Endodermal cell (in vitro differentiated cells): Measurements from ENCODE around the gene SLC19A1. TPM values are rescaled to one million over a fixed set of nuclear protein-coding genes. Genes with fewer than 3 reads are reported as not detected.
"Not testable (repeated sequence)": the region's sequence is repeated elsewhere in the genome, so short reads cannot be mapped to it uniquely, and the experiment has no call there.

Experiments
- DNase-seq: peaks from one replicate; pipeline ENCODE4 v3.0.0-alpha.2; 2017
- H3K27ac ChIP-seq: 2 replicates; pipeline ENCODE4 v1.5.1; 2013; ENCODE audit warnings: mild to moderate bottlenecking, low read depth, low read length, moderate library complexity
- H3K27me3 ChIP-seq: 2 replicates; pipeline ENCODE4 v1.6.1; 2013; ENCODE audit warnings: mild to moderate bottlenecking, low read length, moderate library complexity; ENCODE audit not compliant: insufficient read depth, control insufficient read depth, poor library complexity, severe bottlenecking
- H3K36me3 ChIP-seq: 2 replicates; pipeline ENCODE4 v1.7.0; 2013; ENCODE audit warnings: mild to moderate bottlenecking, low read length, moderate library complexity; ENCODE audit not compliant: control insufficient read depth, insufficient read depth
- H3K4me1 ChIP-seq: one replicate; pipeline ENCODE4 v1.7.0; 2013; ENCODE audit warnings: low read length; ENCODE audit not compliant: control insufficient read depth, insufficient read depth
- H3K4me3 ChIP-seq: 2 replicates; pipeline ENCODE4 v1.5.1; 2013; ENCODE audit warnings: mild to moderate bottlenecking, low read length, moderate library complexity
- H3K9ac ChIP-seq: 2 replicates; pipeline ENCODE4 v1.6.1; 2013; ENCODE audit warnings: mild to moderate bottlenecking, low read length, moderate library complexity; ENCODE audit not compliant: poor library complexity, severe bottlenecking; ENCODE audit errors: extremely low read depth
- H3K9me3 ChIP-seq: 2 replicates; pipeline ENCODE4 v1.6.1; 2013; ENCODE audit warnings: mild to moderate bottlenecking, low read length, moderate library complexity; ENCODE audit not compliant: control insufficient read depth
- H3K27ac Mint-ChIP-seq: 2 replicates; pipeline ENCODE4 v1.8.0; 2020; ENCODE audit warnings: mixed read lengths
- H3K27me3 Mint-ChIP-seq: 2 replicates; pipeline ENCODE4 v1.8.0; 2021; ENCODE audit warnings: mild to moderate bottlenecking, mixed read lengths; ENCODE audit not compliant: insufficient read depth
- H3K36me3 Mint-ChIP-seq: 2 replicates; pipeline ENCODE4 v1.8.0; 2020; ENCODE audit warnings: low read depth, mixed read lengths
- H3K4me1 Mint-ChIP-seq: 2 replicates; pipeline ENCODE4 v1.8.0; 2020; ENCODE audit warnings: mixed read lengths
- H3K4me3 Mint-ChIP-seq: 2 replicates; pipeline ENCODE4 v1.8.0; 2020; ENCODE audit warnings: mild to moderate bottlenecking, moderate library complexity, mixed read lengths
- H3K9me3 Mint-ChIP-seq: 2 replicates; pipeline ENCODE4 v1.8.0; 2020; ENCODE audit warnings: mild to moderate bottlenecking, mixed read lengths
- CTCF ChIP-seq: fragments of 200-600 bp; sonication (generic); conservative IDR thresholded peaks from 2 replicates; pipeline ENCODE4 v1.5.0; 2021; ENCODE audit warnings: antibody characterized with exemption, mild to moderate bottlenecking
- WGBS, 2 experiments: methylation state at CpG; one replicate each; pipeline versions ENCODE4 v1.1.5 to v1.1.7; 2013; ENCODE audit warnings: missing lambda C conversion rate in 2 of 2, mixed read lengths in 1 of 2; ENCODE audit not compliant: insufficient coverage in 1 of 2, insufficient read length in 1 of 2; 5-methylcytosine and 5-hydroxymethylcytosine counted together
- total RNA-seq, 2 donors: library from RNA; stranded (reverse); fragmentation: NEBNext Ultra II Directional in 1 of 2; extraction: Animal tissue kit (Norgen Biotek cat#: 25700) in 1 of 2; gene quantifications; 2 replicates in 1 of 2; 3 replicates in 1 of 2; pipeline ENCODE4 v1.2.1, GENCODE V29; 2021

The SLC19A1 gene
- total RNA-seq, 2 donors from 2014 or later, result 28.8 to 29.4 TPM

DNA sequence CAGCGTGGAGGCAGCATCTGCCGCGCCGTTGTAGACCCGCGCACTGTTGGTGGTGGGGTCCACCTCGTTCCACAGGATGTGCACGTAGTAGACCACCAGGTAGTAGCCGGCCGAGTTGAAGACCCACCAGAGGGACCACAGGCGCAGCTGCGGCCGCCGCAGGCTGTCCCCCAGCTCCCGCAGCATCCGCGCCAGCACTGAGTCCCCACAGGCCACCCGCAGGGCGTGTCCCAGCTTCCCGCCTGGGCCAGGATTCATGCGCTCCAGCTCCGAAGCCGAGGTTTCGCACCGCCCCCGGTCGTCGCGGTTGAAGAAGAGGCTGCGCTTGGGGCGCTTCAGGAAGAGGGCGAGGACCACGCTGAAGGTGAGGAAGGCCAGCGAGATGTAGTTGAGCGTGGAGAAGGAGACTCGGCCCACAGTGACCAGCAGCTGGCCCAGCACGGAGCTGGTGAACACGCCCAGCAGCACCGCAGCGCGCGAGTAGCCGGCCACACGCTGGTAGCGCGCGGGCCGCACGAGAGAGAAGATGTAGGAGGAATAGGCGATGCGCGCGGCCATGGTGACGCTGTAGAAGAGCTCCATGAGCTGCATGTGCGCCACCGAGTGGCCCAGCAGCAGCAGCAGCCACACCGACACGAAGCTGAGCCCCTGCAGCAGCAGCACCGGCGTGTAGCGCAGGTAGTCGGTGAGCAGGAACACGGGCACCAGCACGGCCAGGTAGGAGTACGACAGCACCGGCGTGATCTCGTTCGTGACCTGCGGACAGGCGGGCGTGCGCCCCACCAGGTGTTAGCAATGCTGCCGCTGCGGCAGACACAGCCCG is 10.6 kb downstream of the SLC19A1 start:
- 96% methylated on average over 64 to 76 of the region's 76 CpGs for WGBS, 2 experiments
- DNase-seq, result peak; percentile 45

DNA sequence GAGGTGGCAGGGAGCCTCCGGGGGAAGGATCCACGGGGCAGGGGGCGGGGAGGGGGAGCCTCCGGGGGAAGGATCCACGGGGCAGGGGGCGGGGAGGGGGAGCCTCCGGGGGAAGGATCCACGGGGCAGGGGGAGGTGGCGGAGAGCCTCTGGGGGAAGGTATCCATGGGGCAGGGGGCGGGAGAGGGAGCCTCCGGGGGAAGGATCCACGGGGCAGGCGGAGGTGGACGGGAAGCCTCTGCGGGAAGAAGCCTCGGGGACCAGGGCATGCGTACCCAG is 11.2 kb downstream of the SLC19A1 start:
- peaks cover 21% of the 10 kb centered on the region for H3K36me3 ChIP-seq
- H3K9me3 Mint-ChIP-seq, H3K4me3 Mint-ChIP-seq, H3K27me3 Mint-ChIP-seq, H3K4me1 Mint-ChIP-seq, H3K27me3 ChIP-seq, H3K4me3 ChIP-seq, H3K9ac ChIP-seq, H3K27ac ChIP-seq, H3K27ac Mint-ChIP-seq, H3K9me3 ChIP-seq, DNase-seq: not testable (repeated sequence)
- peaks cover 10% of the 10 kb centered on the region for H3K4me1 ChIP-seq
- H3K36me3 Mint-ChIP-seq, result peaks cover 21% of the 10 kb centered on the region
- WGBS, 2 experiments, result 98 to 100% methylated on average over 7 to 12 of the region's 17 CpGs

More for the DNA sequence above, 10.6 kb downstream of the SLC19A1 start:
- Mint-ChIP-seq H3K36me3 (peaks cover 25% of the 10 kb centered on the region), H3K27me3 (no peaks in the 10 kb centered on the region), H3K27ac (no peak overlapping the region), H3K4me1 (peaks cover 6% of the 10 kb centered on the region), H3K4me3 (no peak overlapping the region), H3K9me3 (no peaks in the 10 kb centered on the region)
- peaks cover 10% of the 10 kb centered on the region for H3K4me1 ChIP-seq
- H3K27ac ChIP-seq, result no peak overlapping the region
- H3K36me3 ChIP-seq, result peaks cover 18% of the 10 kb centered on the region
- H3K27me3 ChIP-seq, result no peaks in the 10 kb centered on the region
- no peak overlapping the region for H3K9ac ChIP-seq
- TF ChIP-seq CTCF, result no peak
- H3K4me3 ChIP-seq, result no peak overlapping the region
- H3K9me3 ChIP-seq, result no peaks in the 10 kb centered on the region

- Histone ChIP-seq H3K27me3 (no peaks in the 10 kb centered on the region), H3K4me3 (no peak overlapping the region), H3K9ac (no peak overlapping the region), H3K9me3 (no peaks in the 10 kb centered on the region), H3K27ac (no peak overlapping the region), H3K4me1 (peaks cover 7% of the 10 kb centered on the region), H3K36me3 (peaks cover 21% of the 10 kb centered on the region)
- no peak overlapping the region for H3K4me3 Mint-ChIP-seq
- peak; percentile 37 for DNase-seq
- no peaks in the 10 kb centered on the region for H3K9me3 Mint-ChIP-seq
- H3K27me3 Mint-ChIP-seq, result no peaks in the 10 kb centered on the region
- WGBS, 2 experiments, result 95 to 96% methylated on average over 33 to 50 of the region's 50 CpGs
- H3K36me3 Mint-ChIP-seq, result peaks cover 21% of the 10 kb centered on the region
- no peak overlapping the region for H3K27ac Mint-ChIP-seq
- peaks cover 5% of the 10 kb centered on the region for H3K4me1 Mint-ChIP-seq
- TF ChIP-seq CTCF, result no peak
Observed at GRCh38 chr21:45530423-45531113, 11.7 kb downstream of the SLC19A1 start.
